Cardiac fibroblast (primary cell): ENCODE data around the gene UBA1.

Experiments
- DNase-seq, 2 donors: peaks; one replicate each; pipeline versions ENCODE4 v3.0.0 to v3.0.0-alpha.2; 2010; ENCODE audit warnings: low read depth in 2 of 2
- H3K4me3 ChIP-seq, 2 donors: replicated peaks in 1 of 2; 1 replicate in 1 of 2; 2 replicates in 1 of 2; pipeline ENCODE4 v1.5.1; 2011; ENCODE audit warnings: low read depth in 2 of 2, low read length in 2 of 2, mild to moderate bottlenecking in 2 of 2, moderate library complexity in 1 of 2
- CTCF ChIP-seq: IDR thresholded peaks from one replicate; pipeline ENCODE4 v1.5.1; 2011; ENCODE audit warnings: low read depth, mild to moderate bottlenecking, low read length, inconsistent platforms

UBA1 gene

GRCh38 chrX:47240619-47241018 is 47.0 kb downstream of the UBA1 start:
- H3K4me3 ChIP-seq: no peak overlapping the region
- DNase-seq: no peak

GRCh38 chrX:47241201-47242011 is 47.8 kb downstream of the UBA1 start:
- TF ChIP-seq CTCF: no peak
- DNase-seq: no peak
- H3K4me3 ChIP-seq: no peak overlapping the region

More at GRCh38 chrX:47240619-47241018, 47.0 kb downstream of the UBA1 start:
- TF ChIP-seq CTCF: no peak

GRCh38 chrX:47242321-47242720 is 48.7 kb downstream of the UBA1 start:
- DNase-seq: no peak
- H3K4me3 ChIP-seq: no peak overlapping the region
- TF ChIP-seq CTCF: no peak

GRCh38 chrX:47243351-47243750 is 49.7 kb downstream of the UBA1 start:
- no peak for TF ChIP-seq CTCF
- no peak overlapping the region for H3K4me3 ChIP-seq
- DNase-seq: no peak

- DNase-seq: no peak
- TF ChIP-seq CTCF: no peak
- H3K4me3 ChIP-seq: no peak overlapping the region
Observed at GRCh38 chrX:47244676-47245075, 51.0 kb downstream of the UBA1 start.

GRCh38 chrX:47245156-47245555 is 51.5 kb downstream of the UBA1 start:
- DNase-seq: no peak
- TF ChIP-seq CTCF: no peak
- H3K4me3 ChIP-seq: no peak overlapping the region
